GM21515 (cell line): ENCODE results near the gene ANK2.
A peak's percentile ranks its signal among the peaks of the same experiment; 100 is the strongest.
"Not testable (repeated sequence)": the region's sequence is repeated elsewhere in the genome, so short reads cannot be mapped to it uniquely, and the experiment has no call there.

Experiments used
- ATAC-seq: cut with Tn5 transposase; IDR thresholded peaks from one replicate; pipeline ENCODE4 v1.9.1; 2021; ENCODE audit not compliant: unreplicated experiment

Gene ANK2

GRCh38 chr4:113186913-113187312, 137.5 kb downstream of the ANK2 start:
- ATAC-seq, result no peak

DNA sequence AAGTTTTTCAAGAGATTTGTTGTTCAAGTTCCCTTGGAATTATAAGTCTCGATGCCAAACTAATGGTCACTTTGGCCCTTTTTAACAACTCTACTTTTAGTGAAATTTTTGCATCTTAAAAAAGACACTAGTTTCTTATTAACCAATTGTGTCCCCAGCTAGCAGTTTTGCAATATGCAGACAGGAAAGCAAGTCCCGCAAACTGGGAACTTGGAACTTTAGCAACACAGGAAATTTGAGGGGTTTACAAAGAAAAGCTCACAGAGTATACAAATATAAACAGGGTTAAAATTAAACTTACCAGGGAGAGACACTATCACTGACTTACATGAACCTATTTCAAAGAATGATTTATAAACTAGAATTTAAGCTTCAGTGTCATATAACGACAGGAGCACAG, 137.9 kb downstream of the ANK2 start:
- no peak for ATAC-seq

GRCh38 chr4:113189546-113189945, 140.1 kb downstream of the ANK2 start:
- no peak for ATAC-seq

- peak; percentile 64 for ATAC-seq
These were observed 159.7 kb downstream of the ANK2 start for GRCh38 chr4:113209153-113209552.

GRCh38 chr4:113209652-113210320, 160.3 kb downstream of the ANK2 start:
- ATAC-seq, result no peak

DNA sequence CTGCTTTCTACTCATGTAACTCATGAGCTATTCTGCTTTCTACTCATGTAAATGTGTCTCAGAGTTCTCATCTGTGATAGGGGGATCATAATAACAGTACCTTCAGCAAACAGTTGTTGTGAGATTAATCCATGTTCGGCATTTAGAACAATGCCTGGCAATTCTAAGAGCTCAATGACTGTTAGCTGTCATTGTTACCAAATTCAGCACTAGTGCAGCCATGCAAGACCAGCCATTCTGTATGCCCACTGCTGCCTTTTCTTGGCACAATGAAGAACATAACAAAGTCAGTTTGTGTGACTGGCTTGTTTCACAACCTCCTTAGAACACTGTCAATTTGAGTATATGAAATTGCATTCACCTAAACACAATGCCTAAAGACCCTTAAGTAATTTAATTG, 163.2 kb downstream of the ANK2 start:
- no peak for ATAC-seq

GRCh38 chr4:113221990-113222389, 172.5 kb downstream of the ANK2 start:
- no peak for ATAC-seq

DNA sequence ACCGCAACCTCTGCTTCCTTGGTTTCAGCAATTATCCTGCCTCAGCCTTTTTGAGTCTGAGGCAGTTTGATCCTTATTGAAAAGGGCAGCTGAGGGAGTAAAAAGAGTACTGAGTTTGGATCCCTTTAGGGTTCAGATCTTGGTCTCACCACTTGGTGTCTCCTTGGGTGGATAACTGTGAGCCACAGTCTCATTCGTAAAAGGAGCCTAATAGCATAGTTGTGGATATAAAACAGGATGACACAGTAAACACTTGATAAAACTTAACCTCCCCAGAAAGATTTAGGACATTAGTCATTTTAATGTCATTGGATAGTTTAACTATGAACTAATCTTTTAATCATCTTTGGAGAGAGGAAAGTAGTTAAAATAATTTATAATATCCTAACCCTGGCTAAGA, 173.0 kb downstream of the ANK2 start:
- no peak for ATAC-seq

- no peak for ATAC-seq
These were observed 173.5 kb downstream of the ANK2 start for GRCh38 chr4:113223001-113223400.

DNA sequence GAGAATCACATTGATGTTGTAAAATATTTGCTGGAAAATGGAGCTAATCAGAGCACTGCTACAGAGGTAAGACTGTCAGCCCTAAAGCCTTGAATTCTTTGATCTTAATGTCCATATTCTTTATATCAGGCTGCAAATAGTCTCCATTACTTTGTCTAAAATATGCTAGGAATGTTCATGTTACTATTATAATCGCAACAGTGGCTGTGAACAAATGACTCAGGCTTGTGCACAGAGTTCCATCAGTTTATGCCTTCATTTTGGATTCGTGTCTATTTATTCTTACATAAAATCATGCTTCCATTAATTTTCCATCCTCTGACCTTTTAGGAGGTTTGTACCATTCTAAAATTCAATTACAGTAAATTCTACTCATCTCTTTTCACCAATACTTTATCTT, 182.7 kb downstream of the ANK2 start:
- ATAC-seq, result no peak

DNA sequence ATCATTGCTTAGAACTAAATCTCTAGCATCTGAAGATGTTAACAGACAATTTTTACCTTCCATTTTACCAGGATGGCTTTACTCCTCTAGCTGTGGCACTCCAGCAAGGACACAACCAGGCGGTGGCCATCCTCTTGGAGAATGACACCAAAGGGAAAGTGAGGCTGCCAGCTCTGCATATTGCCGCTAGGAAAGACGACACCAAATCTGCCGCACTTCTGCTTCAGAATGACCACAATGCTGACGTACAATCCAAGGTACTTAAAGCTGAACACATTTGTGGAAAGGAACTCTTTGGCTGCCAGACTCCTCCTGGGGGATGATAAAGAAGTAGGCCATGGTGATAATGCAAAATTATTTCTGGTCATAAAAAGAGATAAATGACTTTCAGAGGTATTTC, 187.5 kb downstream of the ANK2 start:
- ATAC-seq, result no peak

DNA sequence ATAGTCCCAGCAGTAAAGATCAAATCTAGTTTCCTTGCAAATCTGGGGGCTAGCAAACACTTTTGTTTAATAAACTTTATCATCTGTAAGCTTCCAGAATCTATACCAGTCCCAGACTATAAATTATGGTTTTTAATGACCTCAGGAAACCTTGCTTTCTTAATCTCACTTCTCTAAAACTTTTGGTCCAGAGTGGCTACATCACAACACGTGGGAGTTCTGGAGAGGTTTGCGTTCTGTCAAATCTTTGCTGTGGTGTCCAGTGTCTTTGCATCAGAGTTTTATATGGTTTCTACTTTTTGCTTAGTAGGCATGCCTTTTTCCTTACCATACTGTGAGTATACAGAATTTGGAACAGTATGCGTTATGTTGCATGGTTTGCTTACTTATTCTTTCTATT, 193.9 kb downstream of the ANK2 start:
- no peak for ATAC-seq

- ATAC-seq, result not testable (repeated sequence)
These were observed 195.3 kb downstream of the ANK2 start for GRCh38 chr4:113244747-113245146.

DNA sequence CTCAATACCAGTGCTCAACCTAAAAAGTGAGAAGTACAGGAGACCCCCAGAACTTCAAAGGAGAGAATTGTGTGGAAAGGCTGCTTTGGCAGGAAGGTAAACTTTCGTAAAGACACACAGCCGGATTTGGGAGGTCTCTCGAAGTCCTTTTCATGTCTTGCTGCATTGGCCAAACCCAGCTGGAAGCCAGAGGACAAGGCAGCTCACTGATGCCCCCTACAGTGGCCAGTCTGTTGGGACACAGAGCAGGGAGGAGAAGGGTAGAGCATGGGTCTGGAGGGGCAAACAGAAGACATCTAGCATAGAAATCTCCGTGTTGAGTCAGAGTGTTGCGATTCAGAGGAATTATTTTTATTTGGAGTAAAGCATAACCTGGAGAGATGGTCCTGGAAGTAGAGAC, 198.9 kb downstream of the ANK2 start:
- no peak for ATAC-seq

DNA sequence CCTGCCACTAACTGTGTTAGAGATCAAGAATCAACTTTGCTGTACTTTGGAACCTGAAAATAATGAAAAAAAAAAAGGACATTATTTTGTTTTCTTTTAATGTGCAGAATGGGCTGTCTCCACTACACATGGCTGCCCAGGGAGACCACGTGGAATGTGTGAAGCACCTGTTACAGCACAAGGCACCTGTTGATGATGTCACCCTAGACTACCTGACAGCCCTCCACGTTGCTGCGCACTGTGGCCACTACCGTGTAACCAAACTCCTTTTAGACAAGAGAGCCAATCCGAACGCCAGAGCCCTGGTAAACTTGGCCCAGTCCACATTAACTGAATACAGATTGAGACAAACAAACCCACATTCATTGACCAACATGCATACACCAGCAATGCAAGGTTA, 206.2 kb downstream of the ANK2 start:
- ATAC-seq, result no peak

- ATAC-seq, result no peak
These were observed 207.5 kb downstream of the ANK2 start for GRCh38 chr4:113256946-113257345.

DNA sequence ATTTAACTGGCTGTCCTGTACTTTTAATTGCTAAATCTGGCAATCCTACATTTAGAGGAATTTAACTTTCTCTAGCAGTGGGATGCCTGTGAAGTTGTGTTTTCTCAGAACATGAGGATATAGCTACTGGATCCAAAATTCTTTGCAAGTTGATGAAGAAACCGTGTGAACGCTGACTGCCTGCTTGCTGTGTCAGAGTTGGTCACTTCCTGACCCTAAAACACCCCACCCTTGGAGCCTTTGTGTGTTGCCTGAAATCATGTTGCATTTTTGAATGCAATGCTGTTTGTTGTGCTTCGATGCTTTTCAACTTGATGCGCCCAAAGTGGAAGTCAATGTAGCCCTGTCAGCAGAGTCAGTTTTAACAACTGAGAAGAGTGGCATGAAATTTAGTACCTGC, 211.2 kb downstream of the ANK2 start:
- ATAC-seq, result no peak

DNA sequence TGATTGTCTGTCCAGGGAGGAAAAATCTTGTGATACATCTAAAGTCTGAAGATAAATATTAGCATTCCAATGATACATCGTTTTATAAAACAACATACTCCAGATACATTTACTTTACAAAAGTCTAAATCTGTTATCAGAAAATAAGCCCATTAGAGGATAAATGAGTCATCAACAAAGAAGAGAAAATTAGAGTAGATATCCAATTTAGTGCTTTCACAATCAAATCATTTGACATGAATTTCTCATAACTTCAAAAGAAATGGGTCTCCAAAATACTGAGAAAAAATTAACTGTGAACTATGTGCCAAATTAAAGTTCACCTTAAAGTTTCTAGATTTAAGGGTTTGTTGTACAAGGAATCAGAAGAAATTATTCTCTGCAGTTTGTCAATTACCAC, 213.8 kb downstream of the ANK2 start:
- ATAC-seq, result no peak

- ATAC-seq, result no peak
These were observed 221.3 kb downstream of the ANK2 start for GRCh38 chr4:113270520-113271319.

- ATAC-seq, result no peak
These were observed 223.1 kb downstream of the ANK2 start for GRCh38 chr4:113272523-113272922.

- no peak for ATAC-seq
These were observed 224.3 kb downstream of the ANK2 start for GRCh38 chr4:113273721-113274220.

GRCh38 chr4:113276464-113277170, 227.2 kb downstream of the ANK2 start:
- no peak for ATAC-seq
